Stimulated activated CD4-positive, alpha-beta T cell treated with anti-CD3 and anti-CD28 coated beads, Interleukin-12 subunit alpha, Interleukin-12 subunit beta, amount 100 ng/mL, for 24 hours (primary cell): ENCODE data around the gene RNF224.
"Not testable (repeated sequence)": the region's sequence is repeated elsewhere in the genome, so short reads cannot be mapped to it uniquely, and the experiment has no call there.

Experiments
- DNase-seq, 2 experiments: peaks; one replicate each; pipeline ENCODE4 v3.0.0-alpha.2; 2020; ENCODE audit warnings: low read depth in 2 of 2

The RNF224 gene

DNA sequence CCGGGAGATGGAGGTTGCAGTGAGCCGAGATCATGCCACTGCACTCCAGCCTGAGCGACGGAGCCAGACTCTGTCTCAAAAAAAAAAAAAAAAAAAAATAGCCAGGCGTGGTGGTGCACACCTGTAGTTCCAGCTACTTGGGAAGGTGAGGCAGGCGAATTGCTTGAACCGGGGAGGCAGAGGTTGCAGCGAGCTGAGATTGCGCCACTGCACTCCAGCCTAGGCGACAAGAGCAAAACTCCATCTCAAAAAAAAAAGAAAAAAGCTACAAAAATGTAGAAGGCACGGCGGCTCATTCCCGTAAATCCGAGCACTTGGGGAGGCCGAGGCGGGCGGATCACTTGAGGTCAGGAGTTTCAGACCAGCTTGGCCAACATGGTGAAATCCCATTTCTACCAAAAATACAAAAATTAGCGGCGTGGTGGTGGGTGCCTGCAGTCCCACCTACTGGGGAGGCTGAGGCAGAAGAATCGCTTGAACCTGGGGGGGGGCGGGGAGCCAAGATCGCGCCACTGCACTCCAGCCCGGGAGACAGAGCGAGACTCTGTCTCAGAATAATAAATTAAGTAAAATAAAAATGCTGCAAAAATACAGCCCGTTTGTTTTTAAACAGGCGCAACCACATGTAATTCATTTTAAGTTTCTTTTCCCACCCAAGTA, 12.4 kb downstream of the RNF224 start:
- DNase-seq: not testable (repeated sequence)

- peak in 1 of 2 experiments; percentile 58 for DNase-seq
Observed at GRCh38 chr9:137240318-137240840, 13.1 kb downstream of the RNF224 start.

- DNase-seq: peak; percentile 93 to 96
Observed at GRCh38 chr9:137240841-137241489, 13.7 kb downstream of the RNF224 start, which contains the start of gene TUBB4B. Gene TUBB4B (plus strand): TSS chr9:137241287. CDS start chr9:137241361, 74 bp downstream.

- peak; percentile 32 to 41 for DNase-seq
Observed at GRCh38 chr9:137241490-137242268, 14.4 kb downstream of the RNF224 start.

GRCh38 chr9:137242269-137243203, 15.2 kb downstream of the RNF224 start:
- no peak for DNase-seq

- not testable (repeated sequence) for DNase-seq
Observed at GRCh38 chr9:137243266-137243625, 15.9 kb downstream of the RNF224 start.

DNA sequence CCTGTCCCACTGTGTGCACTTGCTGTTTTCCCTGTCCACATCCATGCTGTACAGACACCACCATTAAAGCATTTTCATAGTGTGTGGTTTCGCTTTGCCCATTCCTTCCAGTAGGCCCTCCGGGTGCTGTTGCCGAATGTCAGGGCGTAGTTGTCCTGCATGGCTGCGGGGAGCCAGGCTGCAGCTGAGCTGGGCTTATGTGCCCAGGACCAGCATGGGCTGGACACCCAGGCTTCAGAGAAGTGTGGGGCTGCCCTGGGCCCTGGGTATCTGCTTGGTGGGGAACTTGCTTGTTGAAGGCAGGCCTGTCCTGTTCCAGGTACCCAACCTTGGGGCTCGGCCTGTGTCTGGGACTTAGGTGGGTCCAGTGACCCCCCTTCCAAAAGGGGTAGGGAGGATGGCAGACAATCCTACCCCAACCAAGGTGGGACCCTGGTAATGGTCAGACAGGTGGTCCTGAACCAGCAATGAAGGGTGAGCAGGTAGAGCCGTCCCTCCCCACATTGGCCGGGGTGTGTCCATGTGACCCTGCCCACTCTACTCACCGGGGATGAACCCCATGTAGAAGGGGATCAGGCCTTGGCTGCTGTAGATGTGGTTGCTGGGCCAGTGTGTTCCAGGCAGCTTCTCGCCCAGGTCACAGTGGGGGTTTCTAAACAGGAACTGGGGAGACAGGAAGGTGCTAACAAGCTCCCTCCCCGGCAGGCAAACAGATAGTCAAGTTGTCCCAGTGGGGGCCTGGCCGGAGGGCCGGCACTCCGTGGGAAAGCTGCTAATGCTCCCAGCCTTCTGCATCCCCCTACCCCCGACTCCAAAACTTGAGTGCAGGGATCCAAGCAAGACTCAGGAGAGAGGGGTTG, 16.6 kb downstream of the RNF224 start:
- no peak for DNase-seq

GRCh38 chr9:137244486-137245449, 17.5 kb downstream of the RNF224 start:
- no peak for DNase-seq

GRCh38 chr9:137245450-137246421, 18.4 kb downstream of the RNF224 start:
- no peak for DNase-seq

GRCh38 chr9:137247135-137247915, 20.0 kb downstream of the RNF224 start:
- DNase-seq: no peak

DNA sequence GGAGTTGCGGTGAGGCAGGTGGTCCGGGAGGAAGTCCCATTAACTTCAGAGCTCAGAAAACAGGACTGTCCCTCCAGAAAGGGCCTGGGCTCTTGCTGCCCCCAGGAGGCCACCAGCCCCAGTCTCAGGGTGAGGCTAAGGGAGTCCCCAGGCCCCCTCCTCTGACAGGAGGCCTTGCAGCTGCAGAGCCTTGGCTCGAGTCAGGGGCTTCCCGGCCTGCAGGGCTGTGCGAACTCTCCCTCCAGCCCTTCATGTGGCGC, 20.5 kb downstream of the RNF224 start:
- DNase-seq: no peak

GRCh38 chr9:137250329-137251193, 23.3 kb downstream of the RNF224 start:
- no peak for DNase-seq

- DNase-seq: no peak
Observed at GRCh38 chr9:137251194-137251461, 23.8 kb downstream of the RNF224 start, which contains the start of gene STPG3. Gene STPG3 (plus strand): TSS chr9:137251286. CDS start chr9:137251287, 1 bp downstream.

- no peak for DNase-seq
Observed at GRCh38 chr9:137251490-137252268, 24.4 kb downstream of the RNF224 start.

DNA sequence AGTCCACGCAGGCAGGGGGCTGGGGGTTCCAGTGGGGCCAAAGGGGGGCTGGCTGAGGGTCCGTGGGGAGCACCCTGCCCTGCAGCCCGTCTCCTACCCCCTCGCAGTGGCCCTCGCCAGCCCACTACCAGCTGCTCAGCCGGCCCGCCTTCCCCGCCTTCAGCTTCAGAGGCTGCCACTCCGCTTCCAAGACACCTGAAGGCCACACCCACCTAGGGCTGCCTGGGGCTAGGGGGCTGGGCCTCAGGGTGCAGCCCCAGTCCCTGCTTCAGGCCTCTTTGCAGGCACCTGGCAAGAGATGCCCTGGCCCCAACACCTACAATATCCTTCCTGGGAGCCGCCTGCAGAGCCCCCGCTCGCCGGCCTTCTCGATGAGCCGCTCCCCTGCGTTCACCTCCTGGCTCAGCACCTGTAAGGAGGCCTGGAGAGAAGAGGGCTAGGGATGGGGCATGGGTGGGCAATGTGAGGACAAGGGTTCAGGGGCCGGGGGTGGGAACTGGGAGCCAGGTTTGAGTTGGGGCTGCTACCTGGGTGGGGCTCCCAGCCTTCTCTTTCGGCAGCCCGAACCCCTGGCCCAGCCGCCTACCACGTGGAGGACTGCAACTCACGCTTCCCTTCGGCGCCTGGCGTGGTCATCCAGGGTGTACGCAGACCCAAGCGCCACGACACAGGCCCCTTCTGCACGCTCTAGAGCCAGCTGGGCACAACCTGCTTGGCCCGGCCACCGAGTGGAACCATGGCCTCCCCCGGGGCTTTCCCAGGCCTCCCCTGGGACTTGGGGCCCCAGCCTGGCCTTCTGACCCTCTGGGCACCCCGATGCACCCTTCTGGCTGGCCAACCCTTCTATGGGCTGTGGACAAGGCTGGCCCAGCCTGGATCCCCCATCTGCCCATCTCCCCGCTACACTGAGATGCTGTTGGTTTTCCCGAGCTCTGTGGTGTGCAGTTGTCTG, 25.5 kb downstream of the RNF224 start:
- no peak for DNase-seq
